Measurements from ENCODE around the gene PCDH19. TPM values are rescaled to one million over a fixed set of nuclear protein-coding genes. Genes with fewer than 3 reads are reported as not detected.

Gene PCDH19
- total RNA-seq, 1 experiment from 2014 or later = 0.04 TPM

DNA sequence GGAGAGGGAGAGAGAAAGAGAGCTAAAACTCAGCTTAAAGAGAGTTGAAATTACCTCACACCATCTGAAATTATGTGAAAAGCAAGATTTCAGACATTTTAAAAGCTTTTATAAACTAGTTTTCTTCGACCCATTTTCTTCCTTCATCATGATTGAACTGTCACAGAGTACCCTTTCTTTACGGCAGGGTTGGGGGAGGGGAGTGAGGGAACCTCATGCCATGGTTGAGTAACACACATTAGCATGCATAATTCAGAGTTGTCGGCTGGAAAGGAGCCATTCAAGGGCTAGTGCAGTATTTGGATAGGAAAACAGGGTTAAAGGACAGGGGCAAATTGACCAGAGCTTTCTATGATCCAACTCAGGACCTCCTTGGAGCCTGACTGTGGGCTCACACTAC lies 46.2 kb downstream of the PCDH19 start:
- DNase-seq = no peak
- H4K20me1 ChIP-seq (ENCODE audit: insufficient read depth) = no peaks in the 10 kb centered on the region
- CTCF ChIA-PET = no interaction called here
- TF ChIP-seq, protein P1, sequence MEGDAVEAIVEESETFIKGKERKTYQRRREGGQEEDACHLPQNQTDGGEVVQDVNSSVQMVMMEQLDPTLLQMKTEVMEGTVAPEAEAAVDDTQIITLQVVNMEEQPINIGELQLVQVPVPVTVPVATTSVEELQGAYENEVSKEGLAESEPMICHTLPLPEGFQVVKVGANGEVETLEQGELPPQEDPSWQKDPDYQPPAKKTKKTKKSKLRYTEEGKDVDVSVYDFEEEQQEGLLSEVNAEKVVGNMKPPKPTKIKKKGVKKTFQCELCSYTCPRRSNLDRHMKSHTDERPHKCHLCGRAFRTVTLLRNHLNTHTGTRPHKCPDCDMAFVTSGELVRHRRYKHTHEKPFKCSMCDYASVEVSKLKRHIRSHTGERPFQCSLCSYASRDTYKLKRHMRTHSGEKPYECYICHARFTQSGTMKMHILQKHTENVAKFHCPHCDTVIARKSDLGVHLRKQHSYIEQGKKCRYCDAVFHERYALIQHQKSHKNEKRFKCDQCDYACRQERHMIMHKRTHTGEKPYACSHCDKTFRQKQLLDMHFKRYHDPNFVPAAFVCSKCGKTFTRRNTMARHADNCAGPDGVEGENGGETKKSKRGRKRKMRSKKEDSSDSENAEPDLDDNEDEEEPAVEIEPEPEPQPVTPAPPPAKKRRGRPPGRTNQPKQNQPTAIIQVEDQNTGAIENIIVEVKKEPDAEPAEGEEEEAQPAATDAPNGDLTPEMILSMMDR (conservative IDR thresholded peaks at IDR 0.05) = no peak
- TF ChIP-seq EZH2 (IDR thresholded peaks at IDR 0.05; ENCODE audit: low read depth) = no peak
- H3K36me3 ChIP-seq (ENCODE audit: low read depth) = no peaks in the 10 kb centered on the region
- no peak overlapping the region for H3K4me2 ChIP-seq
- H3K9me2 ChIP-seq (ENCODE audit: insufficient read depth) = no peaks in the 10 kb centered on the region
- no peak overlapping the region for H3K27ac ChIP-seq
- H3K79me2 ChIP-seq (ENCODE audit: low read depth) = no peaks in the 10 kb centered on the region
- no peak overlapping the region for H2AFZ ChIP-seq
- POLR2A ChIA-PET (ENCODE audit: unreplicated experiment) = no interaction called here
- no TSS peak for BruUV-seq (replicated peaks)
- peaks cover 4% of the 10 kb centered on the region; the same call in 1 of the 2 replicates for H3K27me3 ChIP-seq (ENCODE audit: insufficient read depth, low read depth)
- H3K4me3 ChIP-seq = no peak overlapping the region
- intact Hi-C loops (cut with micrococcal nuclease; ENCODE audit: unreplicated experiment) = no loop called here
- no peaks in the 10 kb centered on the region for H3F3A ChIP-seq (ENCODE audit: insufficient read depth, low read depth)
- H3K4me1 ChIP-seq (replicated peaks; ENCODE audit: insufficient read depth) = no peaks in the 10 kb centered on the region
- no peaks in the 10 kb centered on the region for H3K9me3 ChIP-seq (ENCODE audit: insufficient read depth, low read depth)

DNA sequence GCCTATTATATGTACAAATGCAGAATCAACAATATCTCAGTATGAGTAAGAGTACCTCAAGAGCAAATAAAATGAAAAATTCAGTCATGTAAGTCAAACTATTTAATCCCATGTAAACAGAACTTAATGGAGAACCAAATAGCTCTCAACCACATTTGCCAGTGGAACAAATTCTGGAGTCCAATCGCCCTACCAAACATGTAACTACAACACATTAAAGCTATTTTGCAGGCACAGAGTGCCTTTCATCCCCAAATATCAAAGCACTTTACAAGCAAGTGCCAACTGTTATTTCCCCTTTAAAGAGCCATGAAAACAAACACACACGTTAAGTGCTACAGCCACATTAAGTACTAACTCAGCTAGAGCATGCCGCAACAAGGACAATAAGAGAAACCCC lies 51.3 kb downstream of the PCDH19 start:
- ChIA-PET CTCF (no interaction called here), POLR2A (ENCODE audit: unreplicated experiment) (interaction anchor here (0.7 kb wide), 1 partner anchor 42 kb away, joined by 4 read pairs; no protein-coding TSS in a partner anchor)
- Histone ChIP-seq H3K4me2 (no peak overlapping the region), H3K27ac (no peak overlapping the region), H3K36me3 (ENCODE audit: low read depth) (no peaks in the 10 kb centered on the region), H3F3A (ENCODE audit: insufficient read depth, low read depth) (no peaks in the 10 kb centered on the region), H3K9me3 (ENCODE audit: insufficient read depth, low read depth) (no peaks in the 10 kb centered on the region), H4K20me1 (ENCODE audit: insufficient read depth) (no peaks in the 10 kb centered on the region), H3K27me3 (ENCODE audit: insufficient read depth, low read depth) (peaks cover 4% of the 10 kb centered on the region; the same call in 1 of the 2 replicates), H3K79me2 (ENCODE audit: low read depth) (no peaks in the 10 kb centered on the region), H3K4me1 (replicated peaks; ENCODE audit: insufficient read depth) (no peaks in the 10 kb centered on the region), H2AFZ (no peak overlapping the region), H3K9me2 (ENCODE audit: insufficient read depth) (no peaks in the 10 kb centered on the region), H3K4me3 (no peak overlapping the region)
- DNase-seq = no peak
- BruUV-seq (replicated peaks) = no TSS peak
- intact Hi-C loops (cut with micrococcal nuclease; ENCODE audit: unreplicated experiment) = no loop called here
- TF ChIP-seq, protein P1 (conservative IDR thresholded peaks at IDR 0.05) = no peak
- no peak for TF ChIP-seq EZH2 (IDR thresholded peaks at IDR 0.05; ENCODE audit: low read depth)

DNA sequence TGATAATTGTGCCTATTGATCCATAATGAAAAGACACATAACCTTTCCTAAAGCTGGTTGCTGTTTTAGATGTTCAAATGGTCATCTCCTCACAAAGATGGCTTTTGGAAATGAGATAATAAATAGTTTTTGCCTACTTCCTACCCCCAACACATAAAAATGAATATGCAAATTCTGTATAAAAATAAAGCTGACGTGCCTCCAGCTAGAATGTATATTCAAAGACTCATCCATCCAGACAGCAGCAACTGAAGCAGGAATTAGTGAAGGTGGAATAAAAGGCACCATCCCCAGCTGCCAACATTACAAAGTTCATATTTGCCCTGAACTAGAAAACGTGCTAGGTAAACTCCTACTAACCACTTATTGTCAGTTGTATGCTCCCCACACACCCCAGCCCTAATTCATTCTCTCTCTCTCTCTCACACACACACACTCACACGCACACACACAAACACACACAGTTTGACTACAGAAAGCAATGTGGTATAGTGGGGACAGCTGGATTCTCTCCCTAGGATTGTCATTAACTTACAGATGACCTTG lies 53.6 kb downstream of the PCDH19 start:
- H3F3A ChIP-seq (ENCODE audit: insufficient read depth, low read depth) = no peaks in the 10 kb centered on the region
- H3K79me2 ChIP-seq (ENCODE audit: low read depth) = no peaks in the 10 kb centered on the region
- no peak overlapping the region for H3K4me3 ChIP-seq
- no peaks in the 10 kb centered on the region for H3K36me3 ChIP-seq (ENCODE audit: low read depth)
- intact Hi-C loops (cut with micrococcal nuclease; ENCODE audit: unreplicated experiment) = no loop called here
- TF ChIP-seq, protein P1 (conservative IDR thresholded peaks at IDR 0.05) = no peak
- no peak for TF ChIP-seq EZH2 (IDR thresholded peaks at IDR 0.05; ENCODE audit: low read depth)
- H3K9me2 ChIP-seq (ENCODE audit: insufficient read depth) = no peaks in the 10 kb centered on the region
- H3K4me2 ChIP-seq = no peak overlapping the region
- H2AFZ ChIP-seq = no peak overlapping the region
- H3K27ac ChIP-seq = no peak overlapping the region
- no peaks in the 10 kb centered on the region for H3K9me3 ChIP-seq (ENCODE audit: insufficient read depth, low read depth)
- H3K4me1 ChIP-seq (replicated peaks; ENCODE audit: insufficient read depth) = no peaks in the 10 kb centered on the region
- POLR2A ChIA-PET (ENCODE audit: unreplicated experiment) = no interaction called here
- peaks cover 4% of the 10 kb centered on the region; the same call in 1 of the 2 replicates for H3K27me3 ChIP-seq (ENCODE audit: insufficient read depth, low read depth)
- BruUV-seq (replicated peaks) = no TSS peak
- no peak for DNase-seq
- H4K20me1 ChIP-seq (ENCODE audit: insufficient read depth) = no peaks in the 10 kb centered on the region
- CTCF ChIA-PET = no interaction called here
